ENCODE data around the gene ITPR1. TPM values are rescaled to one million over a fixed set of nuclear protein-coding genes. Genes with fewer than 3 reads are reported as not detected.

The ITPR1 gene
- total RNA-seq, 2 donors from 2014 or later = 29.3 to 29.8 TPM

DNA sequence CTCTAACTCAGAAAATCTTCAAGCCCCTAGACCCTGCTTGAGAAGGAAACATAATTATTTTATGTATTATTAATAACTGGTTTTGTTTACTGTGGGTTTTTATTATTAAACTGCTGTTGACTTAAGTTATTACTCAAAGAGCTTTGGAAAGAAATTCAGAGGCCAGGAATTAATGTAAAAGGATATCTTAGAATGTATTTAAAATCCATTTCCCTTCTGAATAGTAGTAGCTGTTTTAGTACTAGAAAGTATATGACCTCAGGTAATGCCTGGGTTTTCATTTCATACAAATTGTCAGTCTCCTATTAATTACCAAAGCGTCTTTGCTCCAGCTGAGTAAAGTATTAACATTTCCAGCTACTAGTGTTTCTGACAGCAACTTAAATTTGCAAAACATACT lies 223.1 kb downstream of the ITPR1 start:
- TF ChIP-seq, protein P1, sequence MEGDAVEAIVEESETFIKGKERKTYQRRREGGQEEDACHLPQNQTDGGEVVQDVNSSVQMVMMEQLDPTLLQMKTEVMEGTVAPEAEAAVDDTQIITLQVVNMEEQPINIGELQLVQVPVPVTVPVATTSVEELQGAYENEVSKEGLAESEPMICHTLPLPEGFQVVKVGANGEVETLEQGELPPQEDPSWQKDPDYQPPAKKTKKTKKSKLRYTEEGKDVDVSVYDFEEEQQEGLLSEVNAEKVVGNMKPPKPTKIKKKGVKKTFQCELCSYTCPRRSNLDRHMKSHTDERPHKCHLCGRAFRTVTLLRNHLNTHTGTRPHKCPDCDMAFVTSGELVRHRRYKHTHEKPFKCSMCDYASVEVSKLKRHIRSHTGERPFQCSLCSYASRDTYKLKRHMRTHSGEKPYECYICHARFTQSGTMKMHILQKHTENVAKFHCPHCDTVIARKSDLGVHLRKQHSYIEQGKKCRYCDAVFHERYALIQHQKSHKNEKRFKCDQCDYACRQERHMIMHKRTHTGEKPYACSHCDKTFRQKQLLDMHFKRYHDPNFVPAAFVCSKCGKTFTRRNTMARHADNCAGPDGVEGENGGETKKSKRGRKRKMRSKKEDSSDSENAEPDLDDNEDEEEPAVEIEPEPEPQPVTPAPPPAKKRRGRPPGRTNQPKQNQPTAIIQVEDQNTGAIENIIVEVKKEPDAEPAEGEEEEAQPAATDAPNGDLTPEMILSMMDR (IDR thresholded peaks at IDR 0.05) = no peak
- no peak for TF ChIP-seq POLR2A (IDR thresholded peaks at IDR 0.05)
- Histone ChIP-seq H3K9me3 (no peaks in the 10 kb centered on the region), H3K4me3 (no peak overlapping the region), H3K27ac (no peak overlapping the region), H3K27me3 (no peaks in the 10 kb centered on the region), H3K4me1 (peaks cover 35% of the 10 kb centered on the region), H3K36me3 (replicated peaks in 1 of 2; ENCODE audit: insufficient read depth in 1 of 2, low read depth in 2 of 2) (no peaks in the 10 kb centered on the region)
- intact Hi-C loops (cut with DNase I) = loop anchor here (10.0 kb wide), 1 partner anchor 469 kb away; the partner anchor contains the start of gene EDEM1
- DNase-seq (no peak), ATAC-seq (no peak)
- WGBS, 2 donors = 24 to 53% methylated on average over 1 of the region's 1 CpG

DNA sequence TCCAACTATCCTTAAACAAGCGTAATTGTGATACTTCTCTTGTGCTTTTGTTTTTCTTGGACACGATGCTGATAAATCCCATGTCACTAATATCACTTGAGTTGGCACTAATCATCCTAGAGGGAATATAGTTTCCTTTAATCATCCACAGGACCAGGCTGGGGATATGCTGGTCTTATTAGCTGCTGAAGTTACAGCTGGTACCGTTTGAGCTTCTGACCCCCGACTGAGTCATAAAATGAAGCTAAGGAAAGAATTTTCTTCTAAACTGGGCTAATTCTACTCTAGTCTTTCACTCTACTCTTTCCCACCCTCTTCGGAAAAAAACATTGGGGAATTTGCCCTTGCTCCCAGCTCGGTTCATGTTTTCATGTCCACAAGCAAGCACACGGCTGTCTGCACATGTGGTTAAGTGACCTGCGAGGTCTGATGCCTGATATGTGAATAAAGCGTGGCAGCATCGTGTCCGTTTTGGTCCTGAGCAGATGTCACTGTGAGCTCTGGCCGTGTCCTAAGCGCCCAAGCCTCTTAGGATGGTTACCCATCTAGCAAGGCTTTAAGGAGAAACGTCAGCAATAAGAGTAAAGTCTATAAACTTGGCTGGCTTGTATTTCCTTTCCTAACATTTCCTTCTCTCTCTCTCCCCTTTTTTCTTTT lies 223.7 kb downstream of the ITPR1 start:
- Histone ChIP-seq H3K27me3 (no peaks in the 10 kb centered on the region), H3K9me3 (no peaks in the 10 kb centered on the region), H3K36me3 (replicated peaks in 1 of 2; ENCODE audit: insufficient read depth in 1 of 2, low read depth in 2 of 2) (no peaks in the 10 kb centered on the region), H3K27ac (no peak overlapping the region), H3K4me3 (no peak overlapping the region), H3K4me1 (peaks cover 36% of the 10 kb centered on the region)
- ATAC-seq (no peak), DNase-seq (no peak)
- 77 to 80% methylated on average over 14 of the region's 14 CpGs for WGBS, 2 donors
- no peak for TF ChIP-seq POLR2A (IDR thresholded peaks at IDR 0.05)
- TF ChIP-seq, protein P1 (IDR thresholded peaks at IDR 0.05) = no peak
- intact Hi-C loops (cut with DNase I) = loop anchor here (10.0 kb wide), 1 partner anchor 468 kb away; the partner anchor contains the start of gene EDEM1

DNA sequence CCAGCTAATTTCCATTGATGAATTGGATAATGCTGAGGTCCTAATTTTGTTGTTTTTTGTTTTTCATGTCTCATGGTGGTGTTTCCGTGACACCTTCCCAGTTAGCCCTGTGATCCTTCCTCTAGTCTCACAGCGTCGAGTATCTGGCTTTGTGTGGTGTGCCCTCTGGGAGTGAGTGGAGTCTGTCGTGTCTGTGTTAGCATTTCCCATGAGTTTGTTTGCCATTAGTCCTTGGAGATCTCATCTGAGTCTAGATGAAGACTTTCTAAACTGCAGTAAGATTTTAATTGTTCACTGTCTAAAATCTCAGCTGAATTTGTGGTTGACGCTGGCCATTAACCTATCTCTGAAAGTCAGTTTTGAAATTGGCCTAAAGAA lies 224.2 kb downstream of the ITPR1 start:
- no peak for DNase-seq
- no peaks in the 10 kb centered on the region for H3K36me3 ChIP-seq (replicated peaks in 1 of 2; ENCODE audit: insufficient read depth in 1 of 2, low read depth in 2 of 2)
- no peak for ATAC-seq
- no peaks in the 10 kb centered on the region for H3K27me3 ChIP-seq
- H3K4me3 ChIP-seq = no peak overlapping the region
- H3K4me1 ChIP-seq = peaks cover 41% of the 10 kb centered on the region
- TF ChIP-seq, protein P1 (IDR thresholded peaks at IDR 0.05) = no peak
- TF ChIP-seq POLR2A (IDR thresholded peaks at IDR 0.05) = no peak
- no peak overlapping the region for H3K27ac ChIP-seq
- 61 to 77% methylated on average over 5 of the region's 5 CpGs for WGBS, 2 donors
- no peaks in the 10 kb centered on the region for H3K9me3 ChIP-seq
- intact Hi-C loops (cut with DNase I) = loop anchor here (10.0 kb wide), 1 partner anchor 467 kb away; the partner anchor contains the start of gene EDEM1

DNA sequence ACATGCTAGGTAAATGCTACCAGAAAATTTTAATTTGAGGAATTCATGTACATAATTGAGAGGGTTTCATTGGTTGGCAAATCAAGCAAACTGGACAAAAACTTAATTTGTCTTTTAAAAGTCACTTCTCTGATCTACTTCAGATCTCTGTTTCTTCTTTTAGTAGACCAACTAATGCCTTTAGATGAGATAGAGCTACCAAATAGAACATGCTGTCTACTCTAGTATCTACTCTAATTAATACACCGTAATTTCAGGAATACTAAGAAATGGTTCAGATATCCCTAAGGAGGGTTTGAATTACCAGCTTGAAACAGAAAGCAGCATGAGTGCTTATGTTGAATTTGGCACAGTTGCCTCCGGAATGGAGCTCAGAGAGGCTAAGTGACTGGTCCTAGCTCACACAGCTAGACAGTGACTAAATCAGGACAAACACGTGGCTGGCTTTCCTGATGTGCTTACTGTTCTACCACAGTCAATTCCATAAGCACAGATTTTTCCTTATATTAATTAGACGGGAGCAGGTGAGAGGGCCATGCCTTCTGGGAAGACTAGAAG lies 225.1 kb downstream of the ITPR1 start:
- DNase-seq (no peak), ATAC-seq (no peak)
- H3K4me3 ChIP-seq = no peak overlapping the region

More for the DNA sequence above, 225.1 kb downstream of the ITPR1 start:
- Histone ChIP-seq H3K9me3 (no peaks in the 10 kb centered on the region), H3K4me1 (peaks cover 41% of the 10 kb centered on the region), H3K27ac (peak overlapping the region; percentile 74 to 91 (median 86)), H3K36me3 (replicated peaks in 1 of 2; ENCODE audit: insufficient read depth in 1 of 2, low read depth in 2 of 2) (no peaks in the 10 kb centered on the region), H3K27me3 (no peaks in the 10 kb centered on the region)
- TF ChIP-seq, protein P1 (IDR thresholded peaks at IDR 0.05) = peak in 1 of 7 experiments; percentile 3
- TF ChIP-seq POLR2A (IDR thresholded peaks at IDR 0.05) = no peak
- 42 to 53% methylated on average over 4 of the region's 4 CpGs for WGBS, 2 donors
- intact Hi-C loops (cut with DNase I) = loop anchor here (10.0 kb wide), 1 partner anchor 467 kb away; the partner anchor contains the start of gene EDEM1
